GM12873 (cell line): ENCODE data around the gene FBXO46.
A peak's percentile ranks its signal among the peaks of the same experiment; 100 is the strongest.

Experiments
- TF ChIP-seq, protein P1 (sequence below): IDR thresholded peaks from 2 replicates; pipeline ENCODE4 v1.5.1; 2012; ENCODE audit warnings: low read depth, mild to moderate bottlenecking, moderate library complexity, low read length, control low read depth; ENCODE audit not compliant: insufficient read depth; ENCODE audit errors: missing control alignments

The FBXO46 gene, protein sequence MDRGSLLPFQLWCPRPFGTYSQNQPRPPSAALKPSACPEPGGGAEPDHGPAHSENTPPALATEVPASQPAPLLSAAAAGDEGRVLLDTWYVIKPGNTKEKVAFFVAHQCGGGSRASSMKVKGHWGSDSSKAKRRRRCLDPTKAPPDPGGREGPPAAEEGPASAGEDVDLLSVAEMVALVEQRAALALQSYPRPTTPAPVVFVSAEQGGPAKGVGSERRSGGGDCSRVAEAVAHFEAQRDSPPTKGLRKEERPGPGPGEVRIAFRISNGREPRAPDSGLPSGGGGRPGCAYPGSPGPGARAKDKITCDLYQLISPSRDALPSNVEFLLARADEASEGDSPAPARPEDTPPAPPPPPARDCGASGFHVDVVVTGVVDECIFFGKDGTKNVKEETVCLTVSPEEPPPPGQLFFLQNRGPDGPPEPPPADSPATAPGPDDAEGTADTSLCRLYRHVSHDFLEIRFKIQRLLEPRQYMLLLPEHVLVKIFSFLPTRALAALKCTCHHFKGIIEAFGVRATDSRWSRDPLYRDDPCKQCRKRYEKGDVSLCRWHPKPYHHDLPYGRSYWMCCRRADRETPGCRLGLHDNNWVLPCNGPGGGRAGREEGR

DNA sequence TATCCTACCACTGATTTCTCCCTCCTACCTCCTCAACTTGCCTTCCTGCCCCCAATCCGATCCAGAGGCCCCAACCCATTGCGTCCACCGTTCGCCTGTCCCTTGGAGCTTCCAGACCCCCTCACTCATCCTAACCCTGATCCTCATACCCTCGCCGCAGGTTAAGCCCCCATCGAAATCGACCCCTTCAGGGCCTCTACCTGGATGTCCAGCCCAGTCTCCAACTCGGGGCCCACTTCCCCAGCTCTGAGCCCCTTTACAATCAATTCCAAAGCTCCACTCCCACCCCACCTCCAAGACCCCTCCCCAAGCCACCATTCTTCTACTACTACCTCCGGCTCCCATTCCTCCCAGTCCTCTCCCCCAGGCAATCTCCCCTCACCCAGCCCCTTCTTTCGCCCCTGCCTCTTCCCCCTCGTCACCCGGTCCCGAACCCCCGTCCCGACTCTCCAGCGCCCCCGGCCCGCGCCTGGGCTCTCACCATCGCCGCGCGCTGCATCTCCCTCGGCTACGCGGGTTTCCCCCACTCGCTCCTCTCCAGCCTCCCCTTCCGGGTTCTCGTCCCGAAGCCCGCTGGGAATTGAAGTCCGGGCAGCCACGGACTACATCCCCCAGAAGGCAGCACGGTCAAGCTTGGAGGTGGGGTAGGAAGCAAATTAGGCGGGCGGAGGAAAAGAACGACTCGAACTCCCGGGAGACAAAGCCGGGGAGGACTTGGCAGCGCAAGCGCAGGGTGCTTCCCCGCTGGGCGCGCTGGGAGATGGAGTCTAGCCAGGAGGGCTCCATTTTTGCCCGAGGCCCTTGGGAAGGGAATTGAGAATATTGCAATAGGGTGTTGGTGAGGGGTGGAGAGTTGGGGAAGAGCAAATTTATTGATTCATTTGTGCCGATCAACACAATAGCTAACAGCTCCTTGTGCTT lies at the start of gene FBXO46:
Gene FBXO46 (minus strand): TSS at position 529 of the 921 bp plus-strand sequence. CDS start 17,401 bp downstream, outside the sequence.
- TF ChIP-seq, protein P1, sequence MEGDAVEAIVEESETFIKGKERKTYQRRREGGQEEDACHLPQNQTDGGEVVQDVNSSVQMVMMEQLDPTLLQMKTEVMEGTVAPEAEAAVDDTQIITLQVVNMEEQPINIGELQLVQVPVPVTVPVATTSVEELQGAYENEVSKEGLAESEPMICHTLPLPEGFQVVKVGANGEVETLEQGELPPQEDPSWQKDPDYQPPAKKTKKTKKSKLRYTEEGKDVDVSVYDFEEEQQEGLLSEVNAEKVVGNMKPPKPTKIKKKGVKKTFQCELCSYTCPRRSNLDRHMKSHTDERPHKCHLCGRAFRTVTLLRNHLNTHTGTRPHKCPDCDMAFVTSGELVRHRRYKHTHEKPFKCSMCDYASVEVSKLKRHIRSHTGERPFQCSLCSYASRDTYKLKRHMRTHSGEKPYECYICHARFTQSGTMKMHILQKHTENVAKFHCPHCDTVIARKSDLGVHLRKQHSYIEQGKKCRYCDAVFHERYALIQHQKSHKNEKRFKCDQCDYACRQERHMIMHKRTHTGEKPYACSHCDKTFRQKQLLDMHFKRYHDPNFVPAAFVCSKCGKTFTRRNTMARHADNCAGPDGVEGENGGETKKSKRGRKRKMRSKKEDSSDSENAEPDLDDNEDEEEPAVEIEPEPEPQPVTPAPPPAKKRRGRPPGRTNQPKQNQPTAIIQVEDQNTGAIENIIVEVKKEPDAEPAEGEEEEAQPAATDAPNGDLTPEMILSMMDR: peak; percentile 34

DNA sequence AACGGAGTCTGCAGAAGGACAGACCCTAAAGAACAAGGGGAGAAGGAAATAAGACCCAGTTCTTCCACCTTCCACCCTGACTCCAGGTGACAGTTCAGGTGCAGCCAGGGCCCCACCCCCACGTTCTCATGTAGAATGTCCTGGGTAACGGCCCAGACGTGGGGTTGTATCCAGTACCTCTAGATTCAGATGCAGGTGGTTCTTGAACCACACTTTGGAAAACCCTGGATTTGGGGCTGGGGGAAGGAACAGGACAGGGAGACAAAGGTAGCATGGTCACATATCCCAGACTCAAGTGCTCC lies 49.4 kb upstream of the FBXO46 start:
- TF ChIP-seq, protein P1: no peak

DNA sequence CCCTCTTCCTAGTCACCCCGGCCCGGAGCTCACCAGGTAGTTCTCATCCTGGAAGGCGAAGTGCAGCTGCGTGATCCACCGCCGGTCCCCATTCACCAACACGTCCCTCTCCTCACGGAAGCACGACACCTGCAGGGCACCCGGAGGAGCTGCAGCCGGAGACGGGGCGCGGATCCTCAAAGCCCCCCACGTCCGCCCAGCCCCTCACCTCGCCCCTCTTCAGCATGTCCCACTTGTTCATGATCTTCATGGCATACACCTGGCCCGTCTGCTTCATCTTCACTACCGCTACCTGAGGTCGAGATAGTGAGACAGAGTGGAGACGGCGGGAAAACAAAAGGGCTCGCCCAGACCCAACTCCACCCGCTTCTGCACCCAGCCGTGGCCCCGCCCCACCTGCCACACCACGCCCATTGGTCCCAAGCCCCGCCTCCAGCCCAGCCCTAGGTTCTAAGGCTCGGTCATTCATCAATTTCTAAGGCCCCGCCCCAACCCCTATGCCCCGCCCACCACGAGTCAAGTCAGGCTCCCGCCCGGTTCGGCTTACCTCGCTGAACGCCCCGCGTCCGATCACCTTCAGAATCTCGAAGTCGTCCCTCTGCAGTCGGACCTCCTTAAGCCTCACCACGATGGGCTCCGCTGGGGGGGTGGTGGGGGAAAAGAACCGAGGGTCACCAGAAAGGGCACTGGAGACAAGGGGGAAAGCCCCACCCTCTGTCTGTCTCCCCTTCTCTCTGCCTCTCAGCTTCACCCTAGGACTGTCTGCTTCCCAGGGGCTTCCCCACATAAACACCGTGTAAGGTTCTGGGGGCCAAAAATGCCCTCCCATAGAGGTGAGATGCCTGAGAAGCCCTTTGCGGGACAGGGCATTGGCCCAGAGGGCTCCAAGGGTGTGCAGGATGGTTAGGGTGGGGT lies 48.8 kb upstream of the FBXO46 start:
- TF ChIP-seq, protein P1: peak; percentile 84

DNA sequence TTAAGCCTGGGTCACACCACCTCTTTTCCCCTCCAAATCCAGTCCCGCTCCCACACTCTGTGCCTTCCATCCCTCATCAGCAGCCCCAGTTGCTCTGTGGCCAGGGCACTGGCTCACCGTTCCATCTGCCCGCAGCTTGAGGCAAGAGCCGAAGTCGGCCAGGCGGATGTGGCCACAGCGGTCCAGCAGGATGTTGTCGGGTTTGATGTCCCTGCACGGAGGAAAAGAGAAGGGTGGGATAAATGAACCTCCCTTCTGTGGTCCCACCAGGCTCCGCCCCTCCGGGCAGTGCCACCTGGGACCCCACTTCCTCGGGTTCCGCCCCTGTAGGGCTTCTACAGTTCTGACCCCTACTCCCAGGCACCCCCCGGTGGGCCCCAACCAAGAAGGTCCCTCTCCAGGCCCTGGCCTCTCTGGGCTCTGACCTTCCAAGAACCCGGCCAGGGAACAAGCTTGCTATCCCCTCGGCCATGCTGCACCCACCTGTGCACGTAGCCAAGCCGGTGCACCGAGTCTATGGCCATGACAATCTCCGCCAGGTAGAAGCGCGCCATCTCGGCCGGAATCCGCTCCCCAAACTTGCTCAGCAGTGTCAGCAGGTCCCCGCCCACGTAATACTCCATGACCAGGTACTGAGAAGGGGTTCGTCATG lies 47.4 kb upstream of the FBXO46 start:
- TF ChIP-seq, protein P1: no peak

DNA sequence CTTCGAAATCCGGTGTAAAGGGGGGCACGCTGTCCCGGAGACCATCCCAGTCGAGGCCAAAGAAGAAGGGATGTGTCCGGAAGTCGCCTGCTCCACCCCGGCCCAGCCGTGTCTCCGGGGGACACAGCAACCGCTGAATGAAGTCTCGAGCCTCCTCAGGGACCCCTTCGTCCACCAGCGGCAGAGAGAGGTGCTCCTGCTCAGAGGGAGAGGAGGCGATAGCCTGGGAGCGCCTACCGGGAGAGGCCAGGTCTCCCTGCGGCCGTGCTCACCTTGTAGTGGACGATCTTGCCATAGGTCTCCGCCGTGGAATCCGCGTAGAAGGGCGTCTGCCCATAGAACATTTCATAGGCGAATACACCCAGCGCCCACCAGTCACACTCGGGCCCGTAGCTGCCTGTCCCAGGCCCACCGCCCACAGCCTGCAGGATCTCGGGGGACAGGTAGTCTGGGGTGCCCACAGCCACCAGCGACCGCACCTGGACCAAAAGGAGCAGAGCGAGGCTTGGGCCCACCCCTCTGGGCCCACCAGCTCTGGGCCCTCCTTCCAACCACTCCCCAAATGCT lies 46.8 kb upstream of the FBXO46 start:
- TF ChIP-seq, protein P1: no peak

DNA sequence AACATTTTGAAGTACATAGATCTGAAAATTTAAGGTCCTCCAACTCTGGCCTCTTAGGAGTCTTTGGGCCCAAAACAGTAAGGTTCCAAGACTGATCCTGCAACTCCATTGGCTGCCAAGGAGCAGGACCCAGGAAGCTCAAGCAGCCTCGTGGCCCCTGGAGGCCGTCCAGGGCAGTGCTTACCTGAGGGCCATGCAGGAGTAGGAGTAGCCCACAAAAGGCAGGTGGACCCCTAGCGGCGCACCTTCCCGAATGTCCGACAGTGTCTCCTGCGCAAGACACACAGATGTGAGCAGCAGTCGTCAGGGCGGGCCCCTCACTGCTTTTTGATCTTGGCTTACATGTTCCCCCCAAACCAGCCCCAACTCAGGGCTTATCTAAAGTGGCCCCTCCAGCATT lies 44.1 kb upstream of the FBXO46 start:
- TF ChIP-seq, protein P1: peak; percentile 11
